Stimulated activated CD4-positive, alpha-beta T cell treated with anti-CD3 and anti-CD28 coated beads, Interleukin-4, amount 100 ng/mL, for 4 hours (primary cell): ENCODE results near the gene CCDC116.
"Not testable (repeated sequence)": the region's sequence is repeated elsewhere in the genome, so short reads cannot be mapped to it uniquely, and the experiment has no call there.

Experiments used
- DNase-seq, 2 experiments: peaks; one replicate each; pipeline ENCODE4 v3.0.0-alpha.2; 2020

CCDC116 gene

DNA sequence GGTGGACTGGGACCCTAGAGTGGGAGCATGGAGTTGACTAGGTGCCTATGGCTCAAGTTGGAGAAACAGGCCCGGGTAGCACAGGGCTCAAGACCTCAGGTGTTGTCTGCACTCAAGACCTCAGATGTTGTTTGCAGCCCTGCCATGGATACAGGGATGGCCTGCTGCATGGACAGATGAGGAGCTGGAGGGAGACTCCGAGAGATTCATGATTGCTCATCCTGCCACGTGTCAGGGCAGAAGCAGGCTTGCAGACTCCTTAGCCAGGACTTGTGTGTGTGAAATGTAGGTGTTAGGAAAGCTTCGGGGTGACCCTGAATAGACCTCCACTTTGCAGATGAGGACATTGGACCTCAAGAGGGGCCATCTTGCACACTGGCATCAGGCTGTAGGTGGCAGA lies 921 bp downstream of the CCDC116 start:
- DNase-seq = no peak

DNA sequence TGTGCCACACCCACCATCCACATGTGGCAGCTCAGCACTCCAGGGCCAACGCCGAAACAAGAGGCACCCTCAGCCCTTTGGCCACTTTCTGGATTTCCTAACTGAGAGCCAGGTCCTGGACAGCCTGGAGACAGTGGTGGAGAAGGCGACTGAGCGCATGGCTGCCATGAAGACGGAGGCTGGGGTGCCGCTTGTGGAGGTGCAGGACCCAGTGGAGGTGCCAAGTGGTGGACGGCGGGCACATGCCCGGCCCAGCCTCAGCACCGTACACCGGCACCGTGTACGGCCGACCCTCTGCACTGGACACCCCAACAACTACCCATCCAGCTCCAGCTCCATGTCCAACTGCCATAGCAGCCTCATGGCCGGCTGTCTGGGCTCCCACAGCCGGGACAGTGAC lies 1.5 kb downstream of the CCDC116 start:
- DNase-seq = no peak

DNA sequence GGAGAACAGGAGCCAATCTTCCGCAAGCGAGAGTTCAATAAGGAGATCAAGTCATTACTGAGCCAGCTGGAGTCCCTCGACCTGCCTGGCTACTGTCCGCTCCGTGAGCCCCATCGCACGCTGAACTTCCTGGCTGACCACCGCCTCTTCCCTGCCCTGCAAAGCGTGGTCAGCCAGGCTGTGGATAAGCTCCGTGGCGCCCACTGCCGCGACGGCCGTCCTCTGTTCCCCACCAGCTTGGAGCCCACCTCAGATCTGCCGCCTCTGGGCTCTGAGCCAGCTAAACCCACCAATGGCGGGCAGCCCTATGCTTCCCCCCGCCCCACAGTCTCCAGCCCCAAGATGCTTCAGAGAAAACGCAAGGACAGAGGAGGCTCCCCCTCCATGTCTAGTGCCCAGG lies 2.3 kb downstream of the CCDC116 start:
- no peak for DNase-seq

DNA sequence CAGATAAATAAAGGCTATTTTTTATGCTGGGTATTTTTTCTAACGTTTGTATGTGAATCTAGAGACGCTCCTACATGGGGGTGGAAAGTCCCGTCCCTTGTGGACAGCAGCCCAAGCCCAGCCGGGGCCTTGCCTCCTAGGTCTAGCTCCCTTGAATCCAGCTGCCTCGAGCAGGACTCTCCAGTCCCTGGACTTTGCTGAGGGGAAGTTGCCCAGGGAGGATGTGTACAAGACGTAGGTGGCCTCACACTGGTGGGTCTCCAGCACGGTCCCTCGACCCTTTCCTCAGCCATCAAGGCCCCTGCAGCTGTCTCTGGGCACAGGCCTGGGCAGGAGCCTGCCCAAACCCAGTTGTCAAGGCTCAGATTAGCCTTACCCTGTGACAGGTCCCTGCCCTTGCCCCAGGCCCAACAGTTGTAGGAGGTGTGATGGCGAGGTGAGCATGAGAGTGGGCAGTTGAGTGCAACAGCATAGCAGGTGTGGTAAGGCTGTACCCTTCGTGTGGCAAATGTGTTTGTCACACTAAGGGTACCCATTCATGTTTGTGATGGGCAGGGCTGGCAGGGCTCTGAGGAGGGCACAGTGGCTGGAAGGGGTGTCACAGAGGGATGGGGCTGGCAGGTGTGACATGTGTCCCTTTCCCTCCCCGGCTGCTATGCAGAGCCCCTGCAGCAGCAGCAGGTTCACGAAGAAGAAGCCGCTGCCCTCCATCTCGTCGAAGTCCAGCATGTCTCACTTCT lies 3.4 kb downstream of the CCDC116 start:
- no peak for DNase-seq

DNA sequence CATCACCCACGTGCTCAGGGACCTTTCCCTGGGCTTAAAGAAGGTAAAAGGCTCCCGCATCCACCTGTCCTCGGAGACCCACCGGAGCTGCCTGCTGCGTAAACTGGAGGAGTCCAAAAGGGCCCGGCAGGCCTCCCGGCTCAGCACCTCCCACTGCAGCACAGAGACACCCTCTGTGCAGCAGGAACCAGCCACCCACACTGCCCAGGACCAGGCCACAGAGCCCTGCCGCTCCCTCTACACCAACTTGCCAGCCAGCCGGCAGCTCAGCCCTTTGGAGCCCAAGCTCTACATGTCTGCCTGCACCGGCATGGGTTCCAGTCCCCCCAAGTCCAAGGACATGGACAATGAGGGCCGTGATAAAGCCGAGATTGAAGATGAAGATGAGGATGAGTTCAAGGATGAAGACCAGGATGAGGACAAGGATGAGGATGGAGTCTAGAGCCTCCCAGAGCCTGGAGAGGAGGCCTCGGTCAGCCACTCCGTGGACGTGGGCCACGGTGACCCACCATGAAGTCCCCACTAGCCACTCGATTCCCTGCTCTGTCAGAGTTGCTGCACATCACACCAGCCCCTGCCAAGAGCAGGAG lies 4.2 kb downstream of the CCDC116 start:
- DNase-seq = no peak

DNA sequence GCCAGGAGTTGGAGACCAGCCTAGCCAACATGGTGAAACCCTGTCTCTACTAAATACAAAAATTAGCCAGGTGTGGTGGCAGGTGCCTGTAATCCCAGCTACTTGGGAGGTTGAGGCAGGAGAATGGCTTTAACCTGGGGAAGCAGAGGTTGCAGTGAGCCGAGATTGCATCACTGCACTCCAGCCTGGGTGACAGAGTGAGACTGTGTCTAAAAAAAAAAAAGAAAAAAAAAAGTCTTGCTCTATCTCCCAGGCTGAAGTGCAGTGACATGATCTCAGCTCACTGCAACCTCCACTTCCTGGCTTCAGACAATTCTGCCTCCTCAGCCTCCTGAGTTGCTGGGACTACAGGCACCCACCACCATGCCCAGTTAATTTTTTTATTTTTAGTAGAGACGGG lies 4.9 kb downstream of the CCDC116 start:
- DNase-seq = not testable (repeated sequence)

DNA sequence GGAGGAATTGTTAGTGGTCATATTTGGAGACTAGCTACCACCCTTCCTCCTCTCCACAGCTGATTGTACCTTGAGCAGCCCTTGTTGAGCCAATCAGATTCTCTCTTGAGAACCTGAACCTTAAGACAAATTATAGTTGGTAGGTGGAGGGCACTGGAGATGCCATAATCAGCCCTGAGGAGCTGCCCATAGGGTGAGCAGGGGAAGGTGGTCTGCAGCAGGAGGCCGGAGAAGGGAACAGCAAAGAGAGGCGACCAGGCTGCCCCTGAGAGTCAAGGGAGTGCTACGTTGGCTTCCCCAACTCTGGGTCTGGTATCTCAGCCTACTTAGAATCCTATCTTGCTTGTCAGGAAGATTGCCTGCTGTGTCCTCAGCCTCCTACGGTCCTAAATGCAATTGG lies 6.8 kb downstream of the CCDC116 start:
- DNase-seq = no peak

DNA sequence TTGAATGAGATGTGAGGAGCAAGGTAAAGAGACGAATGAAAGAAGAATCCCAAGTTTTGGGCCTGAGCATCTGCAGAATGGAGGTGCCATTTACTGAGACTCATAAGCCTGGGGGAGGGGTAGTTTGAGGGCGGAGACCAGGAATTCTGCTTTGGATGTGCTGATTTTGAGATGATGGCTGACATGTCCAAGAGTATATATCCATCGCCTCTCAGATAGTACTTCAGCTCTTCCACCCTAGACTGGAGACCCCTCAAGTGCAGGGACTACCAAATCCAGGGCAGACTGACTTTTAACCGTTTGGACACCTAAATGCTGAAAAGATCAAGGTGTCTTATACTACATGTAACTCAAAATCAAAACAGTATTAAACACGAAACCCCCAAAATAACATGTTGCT lies 8.2 kb downstream of the CCDC116 start:
- no peak for DNase-seq

DNA sequence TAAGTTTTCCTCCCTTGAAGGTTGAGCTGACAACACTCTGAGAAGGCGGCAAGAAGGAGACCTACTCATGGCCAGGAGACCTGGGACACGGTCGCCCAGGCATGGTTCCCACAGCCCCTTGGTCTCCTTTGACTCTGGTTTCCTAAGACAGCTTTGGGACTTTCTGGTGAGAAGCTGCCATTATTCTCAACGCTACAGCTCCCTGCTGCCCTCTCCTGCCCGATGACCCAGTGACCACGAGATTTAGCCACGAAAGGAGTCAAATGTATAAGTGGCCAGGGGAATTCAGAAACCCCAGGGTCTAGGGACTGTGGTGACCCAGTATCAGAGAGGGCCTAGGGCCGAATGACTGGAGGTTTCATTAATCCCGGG lies 8.8 kb downstream of the CCDC116 start:
- DNase-seq = no peak

DNA sequence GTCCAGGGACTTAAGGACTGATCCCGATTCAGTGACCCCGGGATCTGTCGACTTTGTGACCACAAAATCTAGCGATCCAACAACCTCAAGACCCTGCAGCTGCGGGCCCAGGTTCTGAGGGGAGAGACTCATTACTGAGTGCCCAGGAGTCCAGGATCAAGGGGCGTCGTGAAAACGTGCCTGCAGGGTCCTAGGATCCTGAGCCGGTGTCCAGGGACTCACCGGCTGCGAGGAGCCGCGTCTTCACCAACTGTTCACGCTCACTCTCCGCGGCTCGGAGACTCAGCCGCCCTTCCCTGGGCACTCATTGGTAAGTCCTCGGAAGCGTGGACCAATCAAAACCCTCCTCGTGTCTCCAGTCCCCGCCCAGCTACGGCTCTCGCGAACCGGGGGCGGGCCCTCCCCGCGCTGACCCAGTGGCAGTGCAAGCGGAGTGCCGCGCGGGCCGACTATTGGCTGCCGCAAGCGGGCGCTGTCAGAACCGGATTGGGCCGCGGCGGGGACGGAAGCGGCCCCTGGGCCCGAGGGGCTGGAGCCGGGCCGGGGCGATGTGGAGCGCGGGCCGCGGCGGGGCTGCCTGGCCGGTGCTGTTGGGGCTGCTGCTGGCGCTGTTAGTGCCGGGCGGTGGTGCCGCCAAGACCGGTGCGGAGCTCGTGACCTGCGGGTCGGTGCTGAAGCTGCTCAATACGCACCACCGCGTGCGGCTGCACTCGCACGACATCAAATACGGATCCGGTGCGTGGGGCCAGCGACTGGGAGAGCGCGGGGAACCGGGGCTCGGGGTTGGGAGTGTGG lies 9.4 kb downstream of the CCDC116 start, which contains the start of gene SDF2L1:
TSS of gene SDF2L1 (plus strand) at position 514 of the 795 bp plus-strand sequence. CDS start at position 549, 35 bp downstream.
- peak; percentile 96 to 99 for DNase-seq

DNA sequence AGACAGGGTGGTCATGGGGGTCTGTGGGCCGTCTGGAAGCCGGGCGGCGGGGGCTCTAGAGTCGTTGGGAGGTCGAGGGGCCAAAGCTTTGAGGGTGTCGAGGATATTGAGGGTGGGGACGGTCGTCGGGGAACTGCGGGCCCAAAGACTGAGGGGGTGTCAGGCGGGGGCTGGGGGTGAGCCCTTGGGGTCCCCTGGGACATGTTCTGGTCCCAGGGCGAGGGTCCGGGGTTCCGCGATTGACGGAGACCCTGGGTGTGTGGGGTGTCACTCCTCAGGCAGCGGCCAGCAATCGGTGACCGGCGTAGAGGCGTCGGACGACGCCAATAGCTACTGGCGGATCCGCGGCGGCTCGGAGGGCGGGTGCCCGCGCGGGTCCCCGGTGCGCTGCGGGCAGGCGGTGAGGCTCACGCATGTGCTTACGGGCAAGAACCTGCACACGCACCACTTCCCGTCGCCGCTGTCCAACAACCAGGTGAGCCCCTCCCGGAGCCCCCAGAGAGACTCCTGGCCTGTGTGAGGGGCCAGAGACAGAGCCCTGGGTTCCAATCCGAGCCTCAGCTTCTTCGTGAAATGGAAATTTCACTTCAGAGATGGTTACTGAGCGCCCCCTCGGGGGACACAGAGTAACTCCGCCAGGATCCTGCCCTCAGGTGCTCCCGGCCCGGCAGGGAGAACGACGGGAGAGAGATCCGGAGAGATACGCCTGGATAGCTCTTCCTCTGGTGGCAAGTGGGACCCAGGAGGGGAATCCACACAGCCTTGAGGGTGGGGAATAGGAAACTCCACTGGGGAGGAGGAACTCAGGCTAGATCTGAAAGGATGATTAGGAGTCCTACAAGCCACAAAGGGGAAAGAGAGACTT lies 10.3 kb downstream of the CCDC116 start:
- DNase-seq = peak; percentile 52 to 60

DNA sequence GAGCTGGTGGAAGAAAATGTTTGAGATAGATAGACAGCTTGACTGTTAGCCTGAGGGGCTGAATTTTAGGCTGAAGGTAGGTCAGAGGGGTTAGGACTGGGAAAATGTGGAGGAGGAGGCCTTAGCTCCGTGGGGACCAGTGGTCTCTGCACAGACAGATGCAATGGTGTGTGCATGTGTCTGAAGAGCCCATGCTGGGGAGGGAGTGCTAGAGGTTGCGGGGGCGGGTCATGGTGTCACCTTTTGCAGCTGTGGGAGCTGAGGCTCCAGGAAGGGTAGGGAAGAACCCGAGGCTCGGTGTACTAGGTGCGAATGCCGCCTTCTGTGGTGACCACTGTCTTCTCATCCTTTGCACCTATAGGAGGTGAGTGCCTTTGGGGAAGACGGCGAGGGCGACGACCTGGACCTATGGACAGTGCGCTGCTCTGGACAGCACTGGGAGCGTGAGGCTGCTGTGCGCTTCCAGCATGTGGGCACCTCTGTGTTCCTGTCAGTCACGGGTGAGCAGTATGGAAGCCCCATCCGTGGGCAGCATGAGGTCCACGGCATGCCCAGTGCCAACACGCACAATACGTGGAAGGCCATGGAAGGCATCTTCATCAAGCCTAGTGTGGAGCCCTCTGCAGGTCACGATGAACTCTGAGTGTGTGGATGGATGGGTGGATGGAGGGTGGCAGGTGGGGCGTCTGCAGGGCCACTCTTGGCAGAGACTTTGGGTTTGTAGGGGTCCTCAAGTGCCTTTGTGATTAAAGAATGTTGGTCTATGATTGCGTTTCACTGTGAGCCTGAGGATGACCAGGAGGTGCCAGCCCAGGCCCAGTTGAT lies 11.2 kb downstream of the CCDC116 start:
- DNase-seq = no peak

DNA sequence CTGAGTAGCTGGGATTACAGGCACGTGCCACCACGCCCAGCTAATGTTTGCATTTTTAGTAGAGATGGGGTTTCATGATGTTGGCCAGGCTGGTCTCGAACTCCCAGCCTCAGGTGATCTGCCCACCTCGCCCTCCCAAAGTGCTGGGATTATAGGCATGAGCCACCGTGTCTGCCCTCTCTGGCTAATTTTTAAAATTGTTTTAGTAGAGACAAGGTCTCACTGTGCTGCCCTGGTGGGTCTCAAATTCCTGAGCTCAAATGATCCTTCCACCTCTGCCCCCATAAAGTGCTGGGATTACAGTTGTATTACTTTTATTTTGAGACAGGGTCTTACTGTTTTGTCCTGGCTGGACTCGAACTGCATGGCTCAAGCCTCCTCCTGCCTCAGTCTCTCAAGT lies 13.0 kb downstream of the CCDC116 start:
- DNase-seq = not testable (repeated sequence)

DNA sequence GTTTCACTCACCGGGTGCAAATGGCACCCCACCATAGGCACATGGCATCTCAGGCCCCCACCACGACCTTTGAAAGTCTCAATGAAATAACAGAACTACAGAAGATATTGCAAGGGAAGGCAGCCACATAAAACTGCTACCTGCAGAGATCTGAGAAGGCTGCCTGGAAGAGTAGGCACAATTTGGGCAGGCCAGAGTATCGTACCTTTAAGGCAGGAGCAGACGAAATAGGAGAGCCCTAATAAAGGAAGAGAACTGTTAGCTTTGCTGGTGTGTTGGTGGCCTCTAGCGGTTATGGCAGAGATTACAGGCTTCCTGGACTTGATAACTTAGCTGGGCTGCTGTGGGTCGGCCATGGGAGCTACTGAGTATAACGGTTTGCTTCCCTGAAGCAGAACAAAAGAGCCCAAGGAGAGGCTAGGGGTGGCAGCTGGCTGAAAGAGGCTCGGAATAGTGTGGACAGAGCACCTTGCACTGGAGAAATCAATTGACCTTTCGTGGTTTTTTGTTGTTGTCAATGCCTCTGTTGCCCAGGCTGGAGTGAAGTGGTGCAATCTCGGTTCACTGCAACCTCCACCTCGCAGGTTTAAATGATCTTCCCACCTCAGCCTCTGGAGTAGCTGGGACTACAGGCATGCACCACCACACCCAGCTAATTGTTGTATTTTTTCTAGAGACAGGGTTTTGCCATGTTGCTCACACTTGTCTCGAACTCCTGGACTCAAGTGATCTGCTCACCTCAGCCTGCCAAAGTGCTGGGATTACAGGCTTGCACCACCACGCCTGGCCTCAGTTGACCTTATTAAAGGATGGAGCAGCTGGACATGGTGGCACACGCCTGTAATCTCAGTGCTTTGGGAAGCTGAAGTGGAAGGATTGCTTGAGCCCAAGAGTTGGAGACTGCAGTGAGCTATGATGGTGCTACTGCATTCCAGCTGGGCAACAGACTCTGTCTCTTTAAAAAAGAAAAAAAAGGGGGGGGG lies 14.3 kb downstream of the CCDC116 start:
- peak; percentile 62 to 73 for DNase-seq

DNA sequence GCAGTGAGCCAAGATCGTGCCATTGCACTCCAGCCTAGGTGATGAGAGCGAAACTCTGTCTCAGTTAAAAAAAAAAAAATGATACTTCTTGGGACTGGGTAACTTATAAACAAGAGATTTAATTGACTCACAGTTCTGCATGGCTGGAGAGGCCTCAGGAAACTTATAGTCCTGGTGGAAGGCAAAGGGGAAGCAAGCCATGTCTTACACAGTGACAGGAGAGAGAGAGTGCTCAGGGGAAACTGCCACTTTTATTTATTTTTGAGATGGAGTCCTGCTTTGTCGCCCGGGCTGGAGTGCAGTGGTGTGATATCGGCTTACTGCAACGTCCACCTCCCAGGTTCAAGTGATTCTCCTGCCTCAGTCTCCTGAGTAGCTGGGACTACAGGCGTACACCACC lies 17.7 kb downstream of the CCDC116 start:
- no peak for DNase-seq

DNA sequence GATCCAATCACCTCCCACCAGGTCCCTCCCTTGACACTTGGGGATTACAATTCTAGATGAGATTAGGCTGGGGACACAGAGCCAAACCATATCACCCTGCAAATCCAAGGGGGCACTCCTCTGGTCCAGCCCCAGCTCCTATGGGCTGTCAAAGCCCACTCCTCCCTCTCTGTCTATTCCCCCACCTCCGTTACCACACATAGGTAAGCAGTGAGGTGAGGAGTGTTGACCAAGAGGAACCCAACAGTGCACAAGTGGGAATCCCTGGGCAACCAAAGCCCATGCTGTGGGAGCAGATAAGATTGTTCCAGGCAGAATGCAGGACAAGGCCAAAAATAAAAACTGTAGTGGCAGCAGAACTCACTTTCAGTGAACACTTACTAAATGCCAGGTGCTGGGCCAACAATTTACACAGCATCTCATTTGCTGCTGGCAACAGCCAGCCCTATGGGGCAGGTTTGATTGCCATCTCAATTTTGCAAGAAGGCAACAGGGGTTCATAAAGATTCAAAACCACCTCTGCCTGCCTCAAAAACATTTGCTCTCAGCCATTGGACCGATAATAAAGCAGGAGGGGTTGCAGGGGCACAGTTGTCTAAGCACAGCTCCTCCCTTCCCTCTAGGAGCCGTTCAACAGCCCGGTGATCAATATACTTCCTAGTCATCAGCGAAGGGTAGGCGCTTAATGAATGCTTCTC lies 18.4 kb downstream of the CCDC116 start:
- no peak for DNase-seq

DNA sequence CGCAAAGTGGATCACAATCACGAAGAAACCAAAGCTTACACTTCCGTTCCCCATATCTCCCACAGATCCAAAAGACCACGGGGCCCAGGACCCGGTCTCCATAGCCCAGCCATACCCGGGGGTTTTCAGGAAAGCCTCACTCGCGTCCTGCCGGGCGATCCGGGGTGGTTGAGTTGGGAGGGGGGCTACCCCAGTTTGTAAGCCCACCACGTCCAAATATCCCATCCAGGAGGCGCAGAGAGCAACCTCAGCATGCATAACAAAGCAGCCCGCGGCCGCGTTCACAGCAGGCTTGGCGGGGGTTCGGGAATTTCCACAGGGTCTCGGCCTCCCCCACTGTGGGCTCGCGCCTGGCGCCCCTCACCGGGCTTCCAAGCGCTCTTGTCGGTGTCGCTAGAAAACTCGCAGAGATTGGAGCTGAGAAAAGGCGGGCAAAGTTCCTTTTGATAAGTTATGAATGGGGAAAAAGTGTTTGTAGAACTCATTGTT lies 19.0 kb downstream of the CCDC116 start:
- DNase-seq = no peak

DNA sequence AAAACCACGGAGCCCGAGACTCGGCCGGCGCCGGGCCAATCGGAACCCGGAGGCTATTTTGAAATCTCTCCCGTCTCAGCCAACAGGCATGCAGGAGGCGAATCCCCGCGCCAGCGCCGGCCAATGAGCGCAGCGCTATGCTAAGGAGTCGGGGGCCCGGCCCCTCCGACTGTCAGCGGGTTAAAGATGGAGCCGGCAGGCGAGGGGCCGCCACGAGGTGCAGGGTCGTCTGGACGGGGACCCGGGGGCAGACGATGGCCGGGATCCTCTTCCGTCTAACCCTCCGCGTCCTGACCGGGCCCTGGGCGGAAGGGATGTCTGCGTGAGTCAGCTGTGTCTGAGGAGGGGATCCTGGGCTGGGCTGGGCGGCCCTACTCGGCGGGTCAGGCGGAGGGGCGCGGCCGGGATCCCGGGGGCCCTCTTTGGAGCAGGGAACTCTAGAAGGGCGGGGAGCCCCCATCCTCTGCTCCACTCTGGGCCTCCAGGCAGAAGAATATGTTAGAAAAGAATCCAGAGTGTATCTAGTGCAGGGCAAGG lies 19.5 kb downstream of the CCDC116 start:
- DNase-seq = peak; percentile 77 to 81
